Epithelial cell of proximal tubule (primary cell): ENCODE data around the gene GDNF. TPM values are rescaled to one million over a fixed set of nuclear protein-coding genes. Genes with fewer than 3 reads are reported as not detected.
A peak's percentile ranks its signal among the peaks of the same experiment; 100 is the strongest.
"Not testable (repeated sequence)": the region's sequence is repeated elsewhere in the genome, so short reads cannot be mapped to it uniquely, and the experiment has no call there.

Source experiments
- DNase-seq: peaks from one replicate; pipeline ENCODE4 v3.0.0-alpha.2; 2011; ENCODE audit warnings: low read depth
- H3K4me3 ChIP-seq: 2 replicates; pipeline ENCODE4 v1.5.1; 2011; ENCODE audit warnings: low read depth, mild to moderate bottlenecking, low read length
- total RNA-seq: library from RNA; depleted of rRNA; stranded (reverse); fragments of >200 nt; gene quantifications from 2 replicates; pipeline ENCODE4 v1.2.3, GENCODE V29; 2015
- TF ChIP-seq, protein P1 (sequence below): conservative IDR thresholded peaks from 2 replicates; pipeline ENCODE4 v1.5.1; 2012; ENCODE audit warnings: low read depth, mild to moderate bottlenecking, low read length

The GDNF gene
- total RNA-seq, 1 donor from 2014 or later: 0.23 TPM

DNA sequence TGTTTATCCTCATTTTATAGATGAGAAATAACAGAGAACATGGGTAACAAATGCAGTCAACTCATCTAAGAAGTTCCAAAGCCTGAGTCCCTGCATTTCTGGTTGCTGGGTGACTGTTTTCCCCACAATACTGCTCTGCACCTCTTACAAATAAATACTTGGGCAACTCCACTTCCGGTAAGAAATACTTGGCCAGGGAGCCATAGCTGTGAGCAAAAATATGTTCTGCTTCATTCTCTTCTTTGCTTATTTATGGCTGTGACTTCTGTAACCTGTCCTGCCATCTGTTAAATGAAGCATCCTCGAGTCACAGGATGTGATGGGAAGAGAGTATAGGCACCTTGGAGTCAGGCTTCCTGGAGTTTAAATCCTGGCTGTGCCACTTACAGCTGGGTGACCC lies 49.9 kb downstream of the GDNF start:
- no peak overlapping the region for H3K4me3 ChIP-seq
- TF ChIP-seq, protein P1, sequence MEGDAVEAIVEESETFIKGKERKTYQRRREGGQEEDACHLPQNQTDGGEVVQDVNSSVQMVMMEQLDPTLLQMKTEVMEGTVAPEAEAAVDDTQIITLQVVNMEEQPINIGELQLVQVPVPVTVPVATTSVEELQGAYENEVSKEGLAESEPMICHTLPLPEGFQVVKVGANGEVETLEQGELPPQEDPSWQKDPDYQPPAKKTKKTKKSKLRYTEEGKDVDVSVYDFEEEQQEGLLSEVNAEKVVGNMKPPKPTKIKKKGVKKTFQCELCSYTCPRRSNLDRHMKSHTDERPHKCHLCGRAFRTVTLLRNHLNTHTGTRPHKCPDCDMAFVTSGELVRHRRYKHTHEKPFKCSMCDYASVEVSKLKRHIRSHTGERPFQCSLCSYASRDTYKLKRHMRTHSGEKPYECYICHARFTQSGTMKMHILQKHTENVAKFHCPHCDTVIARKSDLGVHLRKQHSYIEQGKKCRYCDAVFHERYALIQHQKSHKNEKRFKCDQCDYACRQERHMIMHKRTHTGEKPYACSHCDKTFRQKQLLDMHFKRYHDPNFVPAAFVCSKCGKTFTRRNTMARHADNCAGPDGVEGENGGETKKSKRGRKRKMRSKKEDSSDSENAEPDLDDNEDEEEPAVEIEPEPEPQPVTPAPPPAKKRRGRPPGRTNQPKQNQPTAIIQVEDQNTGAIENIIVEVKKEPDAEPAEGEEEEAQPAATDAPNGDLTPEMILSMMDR: no peak
- peak; percentile 52 for DNase-seq

DNA sequence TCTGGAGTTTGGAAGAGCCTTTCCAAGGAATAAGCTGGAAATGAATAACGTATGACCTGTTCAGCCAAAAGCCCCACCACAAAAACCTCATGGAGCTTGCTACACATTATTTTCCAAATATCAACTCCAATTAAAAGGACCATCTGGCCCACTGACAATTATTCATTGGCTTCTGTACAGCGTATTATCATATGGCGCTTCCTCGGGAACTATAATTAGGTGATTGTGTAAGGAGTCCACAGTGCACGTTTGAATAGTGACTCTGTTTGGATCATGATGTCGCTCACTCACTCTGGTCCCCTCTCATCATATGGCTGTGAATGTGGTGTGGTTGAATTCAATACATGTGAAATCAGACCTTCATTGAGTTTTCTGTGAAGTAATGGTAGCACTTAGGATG lies 52.1 kb downstream of the GDNF start:
- no peak overlapping the region for H3K4me3 ChIP-seq
- DNase-seq: no peak
- TF ChIP-seq, protein P1: no peak

DNA sequence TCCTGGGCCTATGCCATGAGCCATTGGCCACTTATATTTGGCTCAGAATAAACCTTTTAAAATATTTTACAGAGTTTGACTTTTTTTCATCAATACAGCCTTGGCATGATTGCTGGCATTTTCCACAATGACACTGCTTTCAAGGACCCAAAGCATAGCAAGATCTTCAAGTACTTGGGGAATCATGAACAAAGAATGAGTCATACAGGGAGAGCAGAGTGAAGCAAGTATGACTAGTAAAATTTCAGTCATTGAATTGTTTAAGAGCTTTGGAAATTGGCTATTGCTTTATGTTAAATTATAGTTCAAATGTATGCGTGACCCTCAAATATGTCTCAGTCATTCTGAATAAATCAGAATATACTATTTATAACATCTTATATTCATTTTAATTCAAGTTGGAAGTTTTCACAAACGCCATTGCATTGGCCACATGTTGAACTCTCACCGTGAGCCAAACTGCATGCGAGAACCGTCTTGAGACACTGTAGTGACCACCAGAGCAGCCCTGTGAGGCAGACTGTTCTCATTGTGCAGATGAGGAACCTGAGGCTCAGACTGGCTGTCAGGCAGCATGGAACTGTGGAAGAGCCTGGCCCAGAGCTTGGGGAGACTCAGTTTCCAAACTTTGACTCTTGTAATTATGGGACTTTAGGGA lies 52.9 kb downstream of the GDNF start:
- peak; percentile 51 for DNase-seq
- TF ChIP-seq, protein P1: no peak
- no peak overlapping the region for H3K4me3 ChIP-seq

DNA sequence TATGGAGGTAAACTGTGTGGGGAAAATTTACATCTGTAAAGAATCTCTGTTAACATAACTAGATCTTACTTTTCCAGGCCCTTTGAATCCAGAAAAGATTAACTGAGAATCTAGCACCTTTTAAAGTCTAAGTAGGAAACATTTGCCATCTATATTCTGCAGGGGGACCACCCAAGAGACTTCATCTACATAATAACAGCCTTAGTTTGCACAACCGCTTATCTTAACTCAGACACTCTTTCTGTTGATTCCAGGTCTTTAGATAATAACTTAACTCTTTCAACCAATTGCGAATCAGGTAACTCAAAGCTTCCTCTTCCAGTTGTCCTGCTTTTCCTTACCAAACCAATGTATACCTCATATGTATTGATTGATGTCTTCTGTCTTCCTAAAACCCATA lies 53.4 kb downstream of the GDNF start:
- H3K4me3 ChIP-seq: no peak overlapping the region
- no peak for DNase-seq
- TF ChIP-seq, protein P1: no peak

DNA sequence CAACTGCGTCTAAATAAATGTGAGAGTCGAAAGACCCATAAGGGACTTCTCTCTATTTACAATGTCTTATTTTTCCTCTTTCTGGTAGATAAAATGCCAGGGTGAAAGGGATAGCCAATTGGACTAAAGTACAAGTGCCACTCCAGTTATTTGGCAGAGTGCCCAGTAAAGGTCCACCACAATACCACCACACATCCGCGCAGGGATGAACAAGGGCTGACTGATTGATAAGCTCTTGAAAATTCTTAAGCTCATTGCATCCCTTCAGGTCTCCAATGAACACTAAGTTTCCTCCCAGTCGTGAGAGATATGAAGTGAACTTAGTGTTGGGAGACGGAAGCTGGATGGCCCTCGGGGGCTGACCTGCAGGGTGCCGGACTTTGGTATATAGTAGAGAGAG lies 58.4 kb downstream of the GDNF start:
- not testable (repeated sequence) for DNase-seq, H3K4me3 ChIP-seq

DNA sequence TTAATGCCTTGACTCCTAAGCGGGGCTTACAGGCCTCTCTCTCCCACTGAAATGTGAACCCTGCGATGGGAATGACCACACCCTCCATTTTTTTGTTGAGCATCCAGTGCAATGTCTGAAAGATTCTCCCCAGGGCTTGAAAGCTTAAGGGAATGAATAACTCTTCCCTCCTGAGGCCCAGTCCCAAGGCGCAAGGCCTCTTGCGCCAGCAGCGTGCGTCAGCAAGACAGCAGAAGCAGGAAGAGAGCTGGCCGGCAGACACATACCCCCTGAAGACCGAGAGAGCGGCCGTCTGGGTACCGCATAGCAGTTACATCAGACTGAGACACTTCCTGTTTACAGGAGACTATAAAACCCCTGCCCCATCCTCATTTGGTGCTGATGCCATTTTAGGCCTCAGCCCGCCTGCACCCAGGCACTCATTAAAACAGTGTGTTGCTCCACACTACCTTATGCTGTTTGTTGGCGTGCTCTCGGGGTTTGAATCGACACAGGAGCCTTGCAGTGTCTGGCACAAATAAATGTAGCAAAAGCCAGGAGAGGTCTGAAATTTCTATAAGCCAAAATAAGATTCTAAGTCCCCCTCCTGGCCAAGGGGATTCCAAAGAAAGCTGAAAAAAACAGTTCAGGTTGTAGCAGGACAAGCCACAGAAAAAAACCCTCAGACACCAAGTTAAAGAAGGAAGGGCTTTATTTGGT lies 62.3 kb downstream of the GDNF start:
- H3K4me3 ChIP-seq: no peak overlapping the region
- no peak for DNase-seq
- TF ChIP-seq, protein P1: no peak

DNA sequence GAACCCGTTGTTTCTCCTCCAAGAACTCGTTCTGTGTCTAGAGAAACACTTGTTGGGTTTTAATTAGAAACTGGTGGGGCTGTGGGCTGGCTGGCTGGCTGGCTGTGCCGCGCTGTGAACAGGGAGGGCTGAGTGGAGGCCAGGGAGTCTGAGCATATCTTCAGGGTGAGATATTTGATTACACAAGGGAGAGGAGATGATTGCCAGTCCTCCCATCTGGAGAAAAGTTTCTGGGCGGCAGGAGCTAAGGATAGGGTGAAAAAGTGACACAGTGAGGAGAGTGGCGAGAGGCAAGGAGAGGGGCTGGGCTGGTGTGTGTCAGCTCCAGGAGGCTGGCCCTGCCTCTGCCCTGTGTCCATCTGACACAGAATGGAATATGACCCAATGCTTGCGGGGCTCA lies 63.0 kb downstream of the GDNF start:
- TF ChIP-seq, protein P1: no peak
- no peak for DNase-seq
- no peak overlapping the region for H3K4me3 ChIP-seq
